ENCODE measurements around the gene SLC6A12.

The SLC6A12 gene

GRCh38 chr12:167959-168600 is 45.9 kb downstream of the SLC6A12 start:
- no peak for DNase-seq (ENCODE audit: low read depth in 4 of 4, low spot score in 1 of 4)

- DNase-seq (ENCODE audit: low read depth in 4 of 4, low spot score in 1 of 4) = no peak
These were observed 47.4 kb downstream of the SLC6A12 start for GRCh38 chr12:166425-167075.

DNA sequence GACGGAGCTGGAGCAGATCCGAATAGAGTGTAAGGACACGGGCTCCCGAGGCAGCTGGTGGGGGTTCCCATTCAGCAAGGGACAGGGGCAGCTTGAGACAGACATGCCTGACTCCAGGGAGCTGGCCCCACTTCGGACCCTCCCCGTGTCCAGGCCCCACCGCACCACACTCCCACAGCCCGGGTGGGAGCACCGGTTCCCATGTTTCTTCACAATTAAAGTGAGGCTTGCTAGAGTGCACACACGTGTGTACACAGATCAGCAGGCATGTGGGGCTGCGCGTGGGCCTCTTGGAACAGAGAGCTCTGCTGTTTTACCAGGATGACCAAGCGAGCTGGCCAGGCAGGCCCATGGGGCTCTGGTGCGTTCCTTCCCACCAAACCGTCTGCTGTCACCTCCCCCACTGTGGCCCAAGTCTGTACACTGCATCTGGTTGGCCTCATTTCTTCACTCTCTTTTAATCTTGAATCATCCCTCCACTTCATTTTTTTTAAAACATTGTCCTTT is 48.0 kb downstream of the SLC6A12 start:
- DNase-seq (ENCODE audit: low read depth in 4 of 4, low spot score in 1 of 4) = no peak

GRCh38 chr12:164207-164606 is 49.8 kb downstream of the SLC6A12 start:
- DNase-seq (ENCODE audit: low read depth in 4 of 4, low spot score in 1 of 4) = no peak

- no peak for DNase-seq (ENCODE audit: low read depth in 4 of 4, low spot score in 1 of 4)
These were observed 50.5 kb downstream of the SLC6A12 start for GRCh38 chr12:163406-163986.

DNA sequence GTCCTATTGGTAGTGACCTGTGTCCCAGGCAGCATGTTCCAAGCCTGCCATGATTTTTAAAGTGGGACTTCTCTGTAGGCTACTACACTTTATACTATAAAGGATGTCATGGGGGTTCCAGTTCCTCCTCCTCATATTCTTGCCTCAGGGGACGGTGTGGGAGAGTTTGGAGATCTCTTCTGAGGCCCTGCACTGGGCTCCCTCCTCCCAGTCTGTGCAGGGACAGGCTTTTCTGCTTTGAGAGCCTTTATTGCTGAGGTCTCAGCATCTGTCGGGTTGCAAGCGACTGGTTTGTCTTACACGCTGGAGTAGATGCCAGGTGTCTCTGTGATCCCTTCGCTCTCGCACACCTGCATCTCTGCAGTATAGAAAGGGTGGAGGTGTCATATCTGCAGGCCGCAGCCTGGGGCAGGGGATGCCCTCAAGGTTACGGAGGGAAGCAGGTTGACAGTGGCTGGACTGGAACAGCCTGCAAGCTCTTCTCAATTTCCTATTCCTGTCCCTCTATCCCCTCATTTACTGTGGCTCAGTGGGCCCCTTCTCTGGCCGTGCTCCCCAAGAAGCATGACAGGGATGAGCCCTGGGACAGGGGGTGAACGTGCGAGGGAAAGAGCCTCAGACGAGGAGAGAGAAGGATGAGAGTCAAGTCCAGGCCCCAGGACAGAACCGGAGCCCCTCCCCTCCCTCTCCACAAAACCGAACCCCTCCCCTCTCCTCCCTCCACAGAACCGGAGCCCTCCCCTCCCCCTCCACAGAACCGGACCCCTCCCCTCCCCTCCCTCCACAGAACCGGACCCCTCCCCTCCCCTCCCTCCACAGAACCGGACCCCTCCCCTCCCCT is 51.3 kb downstream of the SLC6A12 start:
- no peak for DNase-seq (ENCODE audit: low read depth in 4 of 4, low spot score in 1 of 4)

GRCh38 chr12:161823-162222 is 52.1 kb downstream of the SLC6A12 start:
- no peak for DNase-seq (ENCODE audit: low read depth in 4 of 4, low spot score in 1 of 4)

DNA sequence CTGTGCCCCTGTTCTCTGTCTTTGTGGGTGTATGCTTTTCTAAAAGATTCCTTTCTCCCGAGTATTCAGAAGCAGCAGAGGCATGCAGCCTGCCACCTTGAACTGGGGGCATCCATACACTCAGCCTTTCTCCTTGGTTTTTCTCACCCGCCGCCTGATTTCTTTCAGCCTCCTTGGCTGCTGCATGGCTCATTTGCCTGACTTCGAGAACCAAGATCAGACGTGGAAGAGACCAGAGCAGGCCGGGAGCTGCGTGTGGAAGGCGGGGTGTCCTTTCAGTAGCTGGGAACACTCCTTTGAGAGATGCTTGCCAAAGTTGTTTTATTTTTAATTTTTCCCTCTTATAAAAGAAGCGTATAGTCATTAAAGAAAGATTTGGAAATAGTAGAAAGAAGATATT is 53.1 kb downstream of the SLC6A12 start:
- no peak for DNase-seq (ENCODE audit: low read depth in 4 of 4, low spot score in 1 of 4)

GRCh38 chr12:159156-159782 is 54.7 kb downstream of the SLC6A12 start:
- DNase-seq (ENCODE audit: low read depth in 4 of 4, low spot score in 1 of 4) = no peak

DNA sequence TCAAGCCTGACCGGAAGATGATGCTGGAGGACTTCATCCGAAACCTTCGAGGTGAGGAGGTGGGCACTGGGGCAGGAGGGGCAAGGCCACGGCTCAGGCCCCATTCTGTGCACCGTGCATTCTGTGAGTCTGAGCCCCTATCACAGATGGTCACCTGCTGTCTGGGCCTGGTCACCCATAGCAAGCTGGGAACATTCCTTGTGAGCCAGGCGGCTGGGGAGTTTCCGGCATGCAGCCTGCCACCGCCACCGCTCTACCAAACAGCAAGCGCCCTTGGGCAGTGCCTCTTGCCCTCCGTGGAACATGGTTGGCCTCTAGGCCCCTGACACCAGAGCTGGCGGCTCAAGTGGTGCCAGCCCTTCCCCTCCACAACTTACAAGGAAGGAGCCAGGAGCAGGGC is 56.3 kb downstream of the SLC6A12 start:
- no peak for DNase-seq (ENCODE audit: low read depth in 4 of 4, low spot score in 1 of 4)

DNA sequence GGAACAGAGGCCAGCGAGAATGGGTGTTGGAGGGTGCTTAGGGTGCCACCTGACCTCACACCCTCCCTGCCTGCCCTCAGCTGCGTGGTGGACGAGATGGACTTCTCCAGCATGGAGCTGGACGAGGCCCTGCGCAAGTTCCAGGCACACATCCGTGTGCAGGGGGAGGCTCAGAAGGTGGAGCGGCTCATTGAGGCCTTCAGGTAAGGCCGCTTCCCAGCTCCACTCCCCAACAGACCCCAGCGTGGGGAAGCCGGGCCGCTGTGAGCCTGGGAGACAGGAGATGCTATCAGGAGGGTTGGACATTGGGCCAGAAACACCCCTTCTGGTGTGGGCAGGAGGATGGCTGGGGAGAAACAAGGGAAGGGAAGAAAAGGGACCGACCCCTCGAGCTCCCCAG is 57.0 kb downstream of the SLC6A12 start:
- DNase-seq (ENCODE audit: low read depth in 4 of 4, low spot score in 1 of 4) = no peak

- DNase-seq (ENCODE audit: low read depth in 4 of 4, low spot score in 1 of 4) = no peak
These were observed 58.3 kb downstream of the SLC6A12 start for GRCh38 chr12:155646-156045.

GRCh38 chr12:155006-155405 is 59.0 kb downstream of the SLC6A12 start:
- DNase-seq (ENCODE audit: low read depth in 4 of 4, low spot score in 1 of 4) = no peak

DNA sequence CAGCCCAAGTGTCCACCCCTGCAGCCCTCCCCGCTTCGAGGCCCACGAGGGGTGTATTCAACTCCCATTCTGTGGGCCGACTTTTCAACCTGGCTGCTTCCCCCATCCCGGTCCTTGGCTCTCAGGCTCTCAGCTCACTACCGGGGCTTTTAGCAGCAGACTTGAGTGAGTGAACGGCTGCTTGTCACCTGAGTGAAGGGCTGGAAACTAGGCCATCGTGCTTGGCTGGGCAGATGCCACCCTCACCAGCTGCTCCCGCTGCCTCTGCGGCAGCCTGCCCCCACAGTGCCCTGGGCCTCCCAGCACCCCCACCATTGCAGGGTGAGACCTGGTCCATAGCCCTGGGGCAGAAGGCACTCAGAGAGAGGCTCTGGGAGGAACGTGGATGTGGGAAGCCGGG is 59.9 kb downstream of the SLC6A12 start:
- no peak for DNase-seq (ENCODE audit: low read depth in 4 of 4, low spot score in 1 of 4)

DNA sequence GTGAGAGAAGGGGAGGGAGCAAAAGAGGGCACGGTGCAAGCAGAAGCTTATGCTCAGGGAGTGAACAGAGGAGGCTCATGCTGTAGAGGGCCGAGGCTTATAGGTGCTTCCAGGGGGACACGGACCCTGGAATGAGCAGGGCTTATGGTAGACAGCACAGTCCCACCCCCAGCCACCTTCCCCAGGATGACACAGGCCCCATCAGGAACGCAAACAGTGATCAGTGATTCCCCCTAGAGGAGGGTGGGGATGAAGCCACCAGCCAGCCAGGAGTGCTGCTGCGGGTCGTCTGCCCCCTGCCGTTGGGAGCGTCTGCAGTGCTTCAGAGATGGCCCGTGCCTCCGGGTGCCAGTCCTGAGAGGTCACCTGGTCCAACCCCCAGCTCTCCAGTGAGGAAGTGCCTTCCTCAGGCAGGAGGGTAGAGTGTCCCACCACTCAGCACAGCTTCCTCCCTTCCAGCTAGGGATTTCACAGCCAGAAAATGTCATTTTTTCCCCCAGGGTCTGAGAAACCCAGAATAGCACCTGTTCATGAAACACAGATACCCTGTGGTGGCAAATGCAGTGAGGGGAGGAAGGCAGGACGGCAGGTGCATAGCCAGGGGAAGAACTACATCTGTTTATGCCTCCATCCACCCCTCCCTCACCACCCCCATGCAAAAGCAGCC is 60.7 kb downstream of the SLC6A12 start:
- DNase-seq (ENCODE audit: low read depth in 4 of 4, low spot score in 1 of 4) = peak in 3 of 4 experiments; percentile 12 to 38 (median 30)

- no peak for DNase-seq (ENCODE audit: low read depth in 4 of 4, low spot score in 1 of 4)
These were observed 61.5 kb downstream of the SLC6A12 start for GRCh38 chr12:152440-152839.

GRCh38 chr12:151579-151978 is 62.4 kb downstream of the SLC6A12 start:
- DNase-seq (ENCODE audit: low read depth in 4 of 4, low spot score in 1 of 4) = no peak

- no peak for DNase-seq (ENCODE audit: low read depth in 4 of 4, low spot score in 1 of 4)
These were observed 65.1 kb downstream of the SLC6A12 start for GRCh38 chr12:148676-149416.

DNA sequence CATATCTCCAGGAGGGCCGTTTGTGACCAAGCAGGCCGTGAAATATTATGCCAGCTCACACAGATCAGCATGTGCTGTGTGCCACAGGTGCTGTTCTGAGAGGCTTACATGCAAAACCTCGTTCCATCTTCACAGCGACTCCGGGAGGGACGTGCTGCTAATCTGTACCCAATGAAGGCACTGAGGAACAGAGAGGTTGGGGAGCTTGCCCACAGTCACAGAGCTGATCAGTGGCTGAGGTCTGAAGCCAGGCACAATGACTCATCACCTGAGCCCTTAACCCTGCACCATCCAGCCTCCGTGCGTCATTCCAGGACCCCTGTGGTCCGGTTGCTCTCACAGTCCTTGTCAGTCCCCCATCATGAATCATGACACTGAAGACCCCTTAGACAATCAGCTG is 66.7 kb downstream of the SLC6A12 start:
- DNase-seq (ENCODE audit: low read depth in 4 of 4, low spot score in 1 of 4) = no peak

- DNase-seq (ENCODE audit: low read depth in 4 of 4, low spot score in 1 of 4) = no peak
These were observed 68.5 kb downstream of the SLC6A12 start for GRCh38 chr12:145369-145960.
